Thyroid gland (tissue), 4 donors: Measurements from ENCODE around the gene POFUT2. TPM values are rescaled to one million over a fixed set of nuclear protein-coding genes. Genes with fewer than 3 reads are reported as not detected.

Experiments used
- DNase-seq, 2 donors: peaks; one replicate each; pipeline ENCODE4 v3.0.0-alpha.2; 2019
- H3K27ac ChIP-seq, 3 donors: fragments of 200-600 bp; sonication (generic); 1 replicate in 2 of 3; 2 replicates in 1 of 3; pipeline ENCODE4 v1.5.1; 2016 to 2019; ENCODE audit warnings: mild to moderate bottlenecking in 1 of 3, moderate library complexity in 1 of 3
- H3K27me3 ChIP-seq: fragments of 200-600 bp; sonication (generic); one replicate; pipeline ENCODE4 v1.5.1; 2019
- H3K36me3 ChIP-seq, 2 donors: fragments of 200-600 bp; sonication (generic); one replicate each; pipeline ENCODE4 v1.5.1; 2016 to 2019
- H3K4me1 ChIP-seq, 2 donors: fragments of 200-600 bp; sonication (generic); one replicate each; pipeline ENCODE4 v1.5.1; 2017 to 2019
- H3K4me3 ChIP-seq, 3 donors: fragments of 200-600 bp; sonication (generic); replicated peaks in 1 of 3; 1 replicate in 2 of 3; 2 replicates in 1 of 3; pipeline ENCODE4 v1.5.1; 2016; ENCODE audit warnings: mild to moderate bottlenecking in 1 of 3
- H3K9me3 ChIP-seq: fragments of 200-600 bp; sonication (generic); one replicate; pipeline ENCODE4 v1.5.1; 2017
- POLR2A ChIP-seq, 2 donors: fragments of 450-650 bp; IDR thresholded peaks; one replicate each; pipeline ENCODE4 v1.6.1; 2017; ENCODE audit warnings: antibody characterized with exemption in 2 of 2, mild to moderate bottlenecking in 2 of 2, moderate library complexity in 1 of 2
- WGBS, 2 donors: methylation state at CpG; one replicate each; pipeline ENCODE4 v1.1.5; 2017; 5-methylcytosine and 5-hydroxymethylcytosine counted together
- intact Hi-C: fragments of 100-400 bp; cut with DNase I; formaldehyde crosslinking; loops from one replicate; pipeline ENCODE4 v1.15.1; 2023
- total RNA-seq, 4 donors: library from RNA; depleted of rRNA; stranded (reverse); fragments of >200 nt; gene quantifications; one replicate each; pipeline ENCODE4 v1.2.3, GENCODE V29; 2016
- TF ChIP-seq, protein P1 (sequence below), 6 experiments: fragments of 200-600 bp in 3 of 6; fragments of 450-650 bp in 3 of 6; sonication (generic) in 3 of 6; IDR thresholded peaks; one replicate each; pipeline ENCODE4 v1.5.1; 2016 to 2019; ENCODE audit warnings: antibody characterized with exemption in 6 of 6, mild to moderate bottlenecking in 2 of 6, inconsistent platforms in 1 of 6, moderate library complexity in 1 of 6

Gene POFUT2
- total RNA-seq, 4 donors from 2014 or later, result 20.2 to 52.2 (median 40.5) TPM

DNA sequence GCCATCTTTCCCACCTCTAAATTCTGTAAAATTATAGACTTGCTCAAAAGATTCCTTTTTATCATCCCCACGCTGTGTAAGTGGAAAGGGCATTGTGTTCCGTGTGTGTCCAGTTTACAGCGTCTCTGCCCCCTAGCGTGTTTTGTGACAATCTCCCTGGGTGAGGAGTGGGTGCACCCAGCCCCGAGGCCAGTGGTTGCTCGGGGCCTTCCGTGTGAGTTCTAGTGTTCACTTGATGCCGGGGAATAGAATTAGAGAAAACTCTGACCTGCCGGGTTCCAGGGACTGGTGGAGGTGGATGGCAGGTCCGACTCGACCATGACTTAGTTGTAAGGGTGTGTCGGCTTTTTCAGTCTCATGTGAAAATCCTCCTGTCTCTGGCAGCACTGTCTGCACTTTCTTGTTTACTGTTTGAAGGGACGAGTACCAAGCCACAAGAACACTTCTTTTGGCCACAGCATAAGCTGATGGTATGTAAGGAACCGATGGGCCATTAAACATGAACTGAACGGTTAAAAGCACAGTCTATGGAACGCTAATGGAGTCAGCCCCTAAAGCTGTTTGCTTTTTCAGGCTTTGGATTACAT, 61.9 kb downstream of the POFUT2 start:
- no peak overlapping the region for H3K27ac ChIP-seq
- 71 to 77% methylated on average over 16 of the region's 16 CpGs for WGBS, 2 donors
- peaks cover 4% of the 10 kb centered on the region for H3K27me3 ChIP-seq
- no peaks in the 10 kb centered on the region for H3K9me3 ChIP-seq
- TF ChIP-seq, protein P1, sequence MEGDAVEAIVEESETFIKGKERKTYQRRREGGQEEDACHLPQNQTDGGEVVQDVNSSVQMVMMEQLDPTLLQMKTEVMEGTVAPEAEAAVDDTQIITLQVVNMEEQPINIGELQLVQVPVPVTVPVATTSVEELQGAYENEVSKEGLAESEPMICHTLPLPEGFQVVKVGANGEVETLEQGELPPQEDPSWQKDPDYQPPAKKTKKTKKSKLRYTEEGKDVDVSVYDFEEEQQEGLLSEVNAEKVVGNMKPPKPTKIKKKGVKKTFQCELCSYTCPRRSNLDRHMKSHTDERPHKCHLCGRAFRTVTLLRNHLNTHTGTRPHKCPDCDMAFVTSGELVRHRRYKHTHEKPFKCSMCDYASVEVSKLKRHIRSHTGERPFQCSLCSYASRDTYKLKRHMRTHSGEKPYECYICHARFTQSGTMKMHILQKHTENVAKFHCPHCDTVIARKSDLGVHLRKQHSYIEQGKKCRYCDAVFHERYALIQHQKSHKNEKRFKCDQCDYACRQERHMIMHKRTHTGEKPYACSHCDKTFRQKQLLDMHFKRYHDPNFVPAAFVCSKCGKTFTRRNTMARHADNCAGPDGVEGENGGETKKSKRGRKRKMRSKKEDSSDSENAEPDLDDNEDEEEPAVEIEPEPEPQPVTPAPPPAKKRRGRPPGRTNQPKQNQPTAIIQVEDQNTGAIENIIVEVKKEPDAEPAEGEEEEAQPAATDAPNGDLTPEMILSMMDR (IDR thresholded peaks at IDR 0.05), result no peak
- no peak for TF ChIP-seq POLR2A (IDR thresholded peaks at IDR 0.05)
- DNase-seq, result no peak
- H3K4me1 ChIP-seq, result no peaks in the 10 kb centered on the region
- H3K36me3 ChIP-seq, result no peaks in the 10 kb centered on the region
- H3K4me3 ChIP-seq, result no peak overlapping the region
- intact Hi-C loops, result no loop called here

DNA sequence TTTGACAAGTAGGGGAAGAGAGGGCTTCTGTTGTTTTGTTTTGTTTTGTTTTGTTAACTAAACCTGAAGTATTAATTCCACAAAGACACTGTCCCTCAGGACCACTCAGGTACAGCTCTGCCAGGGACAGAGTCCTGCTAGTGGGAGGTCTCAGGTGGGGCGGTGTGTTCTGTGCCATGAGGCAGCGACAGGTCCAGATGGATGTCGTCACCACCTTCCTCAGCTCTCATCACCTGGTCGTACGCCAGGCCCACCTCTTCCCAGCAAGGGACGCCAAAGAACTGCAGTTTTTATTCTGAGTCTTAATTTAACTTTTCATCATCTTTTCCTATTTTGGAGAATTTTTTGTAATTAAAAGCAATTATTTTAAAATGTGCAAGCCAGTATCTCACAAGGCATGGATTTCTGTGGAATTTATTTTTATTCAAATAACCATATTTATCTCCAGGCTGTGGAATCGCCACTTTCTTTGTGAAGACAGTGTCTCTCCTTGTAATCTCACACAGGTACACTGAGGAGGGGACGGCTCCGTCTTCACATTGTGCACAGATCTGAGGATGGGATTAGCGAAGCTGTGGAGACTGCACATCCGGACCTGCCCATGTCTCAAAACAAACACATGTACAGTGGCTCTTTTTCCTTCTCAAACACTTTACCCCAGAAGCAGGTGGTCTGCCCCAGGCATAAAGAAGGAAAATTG, 62.5 kb downstream of the POFUT2 start:
- no peak for DNase-seq
- no peak overlapping the region for H3K27ac ChIP-seq
- WGBS, 2 donors, result 85 to 90% methylated on average over 11 of the region's 11 CpGs

DNA sequence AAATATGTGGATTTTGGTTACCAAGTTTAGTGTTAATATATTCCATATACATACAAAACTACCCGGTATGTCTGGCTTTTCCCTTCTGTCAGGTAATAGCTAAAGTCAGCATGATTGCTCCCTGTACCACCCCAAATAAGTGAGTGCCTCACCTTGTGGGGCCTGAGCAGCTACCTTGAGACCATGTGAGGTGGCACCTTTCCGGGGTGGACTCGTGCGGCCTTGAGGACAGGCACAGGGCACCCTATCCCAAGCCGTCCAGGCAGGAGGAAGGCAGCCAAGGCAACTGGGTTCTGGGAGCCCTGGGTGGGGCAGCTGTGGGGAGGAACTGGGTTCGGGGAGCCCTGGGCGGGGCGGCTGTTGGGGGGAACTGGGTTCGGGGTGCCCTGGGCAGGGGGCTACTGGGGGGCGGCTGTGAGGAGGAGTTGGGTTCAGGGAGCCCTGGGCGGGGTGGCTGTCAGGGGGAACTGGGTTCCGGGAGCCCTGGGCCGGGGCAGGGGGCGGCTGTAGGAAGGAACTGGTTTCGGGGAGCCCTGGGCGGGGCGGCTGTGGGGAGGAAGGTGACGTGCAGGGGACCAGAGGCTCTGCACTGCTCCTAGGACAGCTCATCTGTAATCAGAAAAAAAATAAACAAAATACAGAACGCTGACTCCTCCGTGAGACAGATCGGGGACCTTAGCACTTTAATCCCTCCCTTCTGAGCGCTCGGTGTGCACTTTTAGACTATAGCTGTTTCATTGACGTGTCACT, 63.3 kb downstream of the POFUT2 start:
- no peaks in the 10 kb centered on the region for H3K36me3 ChIP-seq
- H3K27me3 ChIP-seq, result peaks cover 4% of the 10 kb centered on the region
- H3K9me3 ChIP-seq, result no peaks in the 10 kb centered on the region
- intact Hi-C loops, result no loop called here
- no peaks in the 10 kb centered on the region for H3K4me1 ChIP-seq
- TF ChIP-seq, protein P1 (IDR thresholded peaks at IDR 0.05), result no peak
- TF ChIP-seq POLR2A (IDR thresholded peaks at IDR 0.05), result no peak
- 80 to 83% methylated on average over 17 to 22 of the region's 24 CpGs for WGBS, 2 donors
- no peak overlapping the region for H3K4me3 ChIP-seq
- DNase-seq, result no peak
- no peak overlapping the region for H3K27ac ChIP-seq

More for the DNA sequence above, 62.5 kb downstream of the POFUT2 start:
- H3K9me3 ChIP-seq, result no peaks in the 10 kb centered on the region
- no peaks in the 10 kb centered on the region for H3K36me3 ChIP-seq
- no peak for TF ChIP-seq POLR2A (IDR thresholded peaks at IDR 0.05)
- TF ChIP-seq, protein P1 (IDR thresholded peaks at IDR 0.05), result no peak
- H3K4me3 ChIP-seq, result no peak overlapping the region
- H3K27me3 ChIP-seq, result peaks cover 4% of the 10 kb centered on the region
- intact Hi-C loops, result no loop called here
- H3K4me1 ChIP-seq, result no peaks in the 10 kb centered on the region

DNA sequence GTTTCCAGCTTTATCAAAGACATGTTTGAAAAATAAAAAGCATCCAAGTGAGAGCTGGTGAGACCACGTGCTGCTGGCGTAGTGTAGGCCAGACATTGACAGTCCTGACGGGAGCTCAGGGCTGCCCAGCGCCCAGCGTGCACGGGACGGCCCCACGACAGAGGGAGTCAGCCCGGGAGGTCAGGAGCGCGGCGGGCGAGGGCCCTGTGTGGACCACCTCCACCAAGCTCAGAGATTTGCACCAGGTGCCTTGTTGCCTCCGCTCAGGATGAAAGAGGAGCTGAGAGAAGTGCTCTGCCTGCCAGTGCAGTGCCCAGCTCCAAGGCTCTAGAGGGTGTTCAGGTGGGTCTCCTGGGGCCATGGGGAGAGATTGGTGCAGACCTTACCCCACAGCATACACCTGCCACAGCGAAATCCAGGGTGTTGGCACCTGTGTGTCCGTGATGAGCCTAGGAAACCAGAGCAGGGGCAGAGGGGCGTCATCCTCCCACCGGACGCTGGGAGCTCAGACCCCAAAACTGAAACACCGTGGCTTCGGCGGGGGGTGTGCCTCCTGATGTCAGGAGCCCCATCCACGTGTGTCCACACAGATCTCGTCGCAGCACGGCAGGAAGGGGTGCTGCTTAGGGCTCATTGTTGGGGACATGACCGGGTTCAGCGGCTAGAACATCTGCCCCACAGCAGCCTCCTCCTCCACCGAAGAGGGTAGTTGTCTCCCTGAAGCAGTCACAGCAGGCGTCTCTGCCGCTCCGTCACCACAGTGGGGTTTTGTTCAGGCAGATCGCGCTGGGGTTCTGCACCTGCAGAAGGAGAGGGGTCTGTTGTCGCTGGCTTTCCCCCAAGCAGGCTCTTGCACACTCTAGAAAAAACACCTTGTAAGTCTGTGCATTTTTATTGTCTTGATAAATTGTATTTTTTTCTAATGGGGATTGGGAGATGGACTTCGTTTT, 64.2 kb downstream of the POFUT2 start:
- intact Hi-C loops, result no loop called here
- WGBS, 2 donors, result 89 to 92% methylated on average over 23 to 30 of the region's 36 CpGs
- Histone ChIP-seq H3K9me3 (no peaks in the 10 kb centered on the region), H3K36me3 (no peaks in the 10 kb centered on the region), H3K4me3 (no peak overlapping the region), H3K27me3 (peaks cover 4% of the 10 kb centered on the region), H3K27ac (no peak overlapping the region), H3K4me1 (no peaks in the 10 kb centered on the region)
- DNase-seq, result no peak
- TF ChIP-seq POLR2A (IDR thresholded peaks at IDR 0.05), result no peak
- TF ChIP-seq, protein P1 (IDR thresholded peaks at IDR 0.05), result no peak
